K562 (cell line): ENCODE measurements around the gene XPR1. TPM values are rescaled to one million over a fixed set of nuclear protein-coding genes. Genes with fewer than 3 reads are reported as not detected.

Source experiments
- DPF2 ChIP-seq: fragments of 450-650 bp; IDR thresholded peaks from 2 replicates; pipeline ENCODE4 v1.6.1; 2016
- GATAD2A ChIP-seq: fragments of 450-650 bp; IDR thresholded peaks from 2 replicates; pipeline ENCODE4 v1.6.1; 2017
- GTF2E2 ChIP-seq: fragments of 200-800 bp; sonication (Bioruptor generic); IDR thresholded peaks from 2 replicates; pipeline ENCODE4 v1.6.1; 2016; ENCODE audit warnings: missing genetic modification characterization, missing compliant biosample characterization
- HDAC1 ChIP-seq, 2 experiments: fragments of 450-650 bp; IDR thresholded peaks; 2 replicates each; pipeline ENCODE4 v1.6.1; 2016 to 2017; ENCODE audit warnings: inconsistent platforms in 1 of 2, mild to moderate bottlenecking in 1 of 2, moderate library complexity in 1 of 2
- KLF1 ChIP-seq: fragments of 450-650 bp; IDR thresholded peaks from 2 replicates; pipeline ENCODE4 v1.6.1; 2016; ENCODE audit warnings: missing genetic modification characterization, missing compliant biosample characterization
- MBD2 ChIP-seq: sonication (generic); IDR thresholded peaks from 2 replicates; pipeline ENCODE4 v1.6.1; 2016; ENCODE audit warnings: low read depth, borderline replicate concordance
- MYNN ChIP-seq, 2 experiments: sonication (generic); formaldehyde crosslinking in 1 of 2; IDR thresholded peaks; 2 replicates each; pipeline versions ENCODE4 v1.5.0 to v1.6.1; 2016 to 2020; ENCODE audit warnings: antibody characterized with exemption in 1 of 2, missing genetic modification reagents in 1 of 2
- NR2C2 ChIP-seq, 2 experiments: fragments of 200-800 bp in 1 of 2; sonication (Bioruptor generic) in 1 of 2; sonication (generic) in 1 of 2; formaldehyde crosslinking in 1 of 2; IDR thresholded peaks; 2 replicates each; pipeline versions ENCODE4 v1.6.1 to v1.8.0; 2016 to 2022; ENCODE audit warnings: mild to moderate bottlenecking in 1 of 2, missing compliant biosample characterization in 1 of 2, missing genetic modification characterization in 1 of 2, missing genetic modification reagents in 1 of 2
- TGIF2 ChIP-seq: sonication (generic); formaldehyde crosslinking; IDR thresholded peaks from 2 replicates; pipeline ENCODE4 v1.8.1; 2022; ENCODE audit warnings: mild to moderate bottlenecking, missing genetic modification reagents, moderate library complexity
- ZBTB7A ChIP-seq: IDR thresholded peaks from 2 replicates; pipeline ENCODE4 v1.6.1; 2011; ENCODE audit warnings: low read depth, mild to moderate bottlenecking, low read length, moderate library complexity, borderline replicate concordance; ENCODE audit not compliant: control insufficient read depth
- ZNF24 ChIP-seq: fragments of 450-650 bp; IDR thresholded peaks from 2 replicates; pipeline ENCODE4 v1.6.1; 2016
- ZNF3 ChIP-seq: fragments of 250-450 bp; sonication (Bioruptor Pico); IDR thresholded peaks from 2 replicates; pipeline ENCODE4 v1.5.0; 2021; ENCODE audit warnings: mild to moderate bottlenecking, moderate library complexity
- polyA plus RNA-seq, 8 experiments: library from polyadenylated mRNA; depleted of rRNA in 4 of 8; stranded (reverse) in 5 of 8; unstranded in 3 of 8; fragments of >200 nt; fragmentation: Nextera tagmentation in 2 of 8; fragmentation: Illumina TruSeq in 1 of 8; extraction: Ambion mirVana in 2 of 8; extraction: Trizol in 1 of 8; gene quantifications; 2 replicates each; pipeline versions ENCODE4 v1.2.1 to v1.2.3, GENCODE V29; 2011 to 2014; ENCODE audit warnings: inconsistent platforms in 1 of 8, missing spikeins in 1 of 8
- total RNA-seq, 7 experiments: library from RNA; depleted of rRNA in 6 of 7; stranded (reverse); fragments of >200 nt in 6 of 7; fragmentation: Illumina TruSeq in 2 of 7; extraction: Trizol in 2 of 7; gene quantifications; 2 replicates each; pipeline versions ENCODE4 v1.2.1 to v1.2.3, GENCODE V29; 2011 to 2021; ENCODE audit warnings: low replicate concordance in 1 of 7
- TF ChIP-seq, protein P1 (sequence below), 2 experiments: IDR thresholded peaks; 2 replicates each; pipeline ENCODE4 v1.6.1; 2012; ENCODE audit warnings: improper control_type of control experiment in 2 of 2, low read depth in 2 of 2, low read length in 2 of 2, borderline replicate concordance in 1 of 2
- TF ChIP-seq, protein P2 (sequence below): IDR thresholded peaks from 2 replicates; pipeline ENCODE4 v1.6.1; 2012; ENCODE audit warnings: low read depth, low read length, improper control_type of control experiment, borderline replicate concordance
- TF ChIP-seq, protein P3 (sequence below), 3 experiments: fragments of 200-800 bp in 1 of 3; fragments of 250-450 bp in 1 of 3; fragments of 450-650 bp in 1 of 3; sonication (Bioruptor Pico) in 1 of 3; sonication (Bioruptor generic) in 1 of 3; formaldehyde crosslinking in 1 of 3; IDR thresholded peaks; 2 replicates each; pipeline versions ENCODE4 v1.6.1 to v1.8.0; 2016 to 2022; ENCODE audit warnings: mild to moderate bottlenecking in 2 of 3, missing genetic modification characterization in 2 of 3, missing compliant biosample characterization in 1 of 3, moderate library complexity in 1 of 3
- TF ChIP-seq, protein P4 (sequence below): fragments of 250-450 bp; sonication (Bioruptor Pico); IDR thresholded peaks from 2 replicates; pipeline ENCODE4 v1.5.0; 2021
- TF ChIP-seq, protein P5 (sequence below): fragments of 200-800 bp; sonication (Bioruptor generic); IDR thresholded peaks from 2 replicates; pipeline ENCODE4 v1.6.1; 2017; ENCODE audit warnings: missing genetic modification characterization, missing compliant biosample characterization

XPR1 gene
- total and polyA plus RNA-seq, 9 of the 15 experiments (the other 6 are each of a cell fraction or from before 2014, with no cell fraction given): 3.0 to 66.2 (median 38.6) TPM

DNA sequence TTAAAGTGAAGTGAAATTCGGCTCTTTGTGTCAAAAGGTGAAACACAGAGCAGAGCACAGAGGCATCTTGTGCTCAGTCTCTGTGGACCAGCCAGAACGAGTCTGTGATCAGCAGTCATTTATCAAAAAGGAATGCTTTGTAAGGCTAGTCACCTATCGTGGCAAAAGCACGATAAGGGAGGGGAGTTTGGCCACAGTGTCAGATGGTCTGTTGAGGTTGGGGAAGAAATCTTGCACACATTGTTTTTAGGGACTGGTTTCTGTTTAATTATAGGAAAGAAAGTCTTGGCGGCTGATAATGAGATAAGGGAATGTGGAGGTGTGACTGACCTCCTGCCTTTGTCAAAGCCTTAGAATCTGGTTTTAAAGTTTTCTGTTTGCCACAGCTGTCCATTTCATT lies 222.6 kb downstream of the XPR1 start (continued):
- TF ChIP-seq, protein P1, sequence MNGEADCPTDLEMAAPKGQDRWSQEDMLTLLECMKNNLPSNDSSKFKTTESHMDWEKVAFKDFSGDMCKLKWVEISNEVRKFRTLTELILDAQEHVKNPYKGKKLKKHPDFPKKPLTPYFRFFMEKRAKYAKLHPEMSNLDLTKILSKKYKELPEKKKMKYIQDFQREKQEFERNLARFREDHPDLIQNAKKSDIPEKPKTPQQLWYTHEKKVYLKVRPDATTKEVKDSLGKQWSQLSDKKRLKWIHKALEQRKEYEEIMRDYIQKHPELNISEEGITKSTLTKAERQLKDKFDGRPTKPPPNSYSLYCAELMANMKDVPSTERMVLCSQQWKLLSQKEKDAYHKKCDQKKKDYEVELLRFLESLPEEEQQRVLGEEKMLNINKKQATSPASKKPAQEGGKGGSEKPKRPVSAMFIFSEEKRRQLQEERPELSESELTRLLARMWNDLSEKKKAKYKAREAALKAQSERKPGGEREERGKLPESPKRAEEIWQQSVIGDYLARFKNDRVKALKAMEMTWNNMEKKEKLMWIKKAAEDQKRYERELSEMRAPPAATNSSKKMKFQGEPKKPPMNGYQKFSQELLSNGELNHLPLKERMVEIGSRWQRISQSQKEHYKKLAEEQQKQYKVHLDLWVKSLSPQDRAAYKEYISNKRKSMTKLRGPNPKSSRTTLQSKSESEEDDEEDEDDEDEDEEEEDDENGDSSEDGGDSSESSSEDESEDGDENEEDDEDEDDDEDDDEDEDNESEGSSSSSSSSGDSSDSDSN (IDR thresholded peaks at IDR 0.05; ENCODE audit: borderline replicate concordance in 1 of 2, low read depth in 2 of 2, low read length in 2 of 2): no peak
- TF ChIP-seq, protein P2, sequence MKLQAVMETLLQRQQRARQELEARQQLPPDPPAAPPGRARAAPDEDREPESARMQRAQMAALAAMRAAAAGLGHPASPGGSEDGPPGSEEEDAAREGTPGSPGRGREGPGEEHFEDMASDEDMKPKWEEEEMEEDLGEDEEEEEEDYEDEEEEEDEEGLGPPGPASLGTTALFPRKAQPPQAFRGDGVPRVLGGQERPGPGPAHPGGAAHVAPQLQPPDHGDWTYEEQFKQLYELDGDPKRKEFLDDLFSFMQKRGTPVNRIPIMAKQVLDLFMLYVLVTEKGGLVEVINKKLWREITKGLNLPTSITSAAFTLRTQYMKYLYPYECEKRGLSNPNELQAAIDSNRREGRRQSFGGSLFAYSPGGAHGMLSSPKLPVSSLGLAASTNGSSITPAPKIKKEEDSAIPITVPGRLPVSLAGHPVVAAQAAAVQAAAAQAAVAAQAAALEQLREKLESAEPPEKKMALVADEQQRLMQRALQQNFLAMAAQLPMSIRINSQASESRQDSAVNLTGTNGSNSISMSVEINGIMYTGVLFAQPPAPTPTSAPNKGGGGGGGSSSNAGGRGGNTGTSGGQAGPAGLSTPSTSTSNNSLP: no peak; the same call in 1 of the 2 replicates
- TF ChIP-seq, protein P3, sequence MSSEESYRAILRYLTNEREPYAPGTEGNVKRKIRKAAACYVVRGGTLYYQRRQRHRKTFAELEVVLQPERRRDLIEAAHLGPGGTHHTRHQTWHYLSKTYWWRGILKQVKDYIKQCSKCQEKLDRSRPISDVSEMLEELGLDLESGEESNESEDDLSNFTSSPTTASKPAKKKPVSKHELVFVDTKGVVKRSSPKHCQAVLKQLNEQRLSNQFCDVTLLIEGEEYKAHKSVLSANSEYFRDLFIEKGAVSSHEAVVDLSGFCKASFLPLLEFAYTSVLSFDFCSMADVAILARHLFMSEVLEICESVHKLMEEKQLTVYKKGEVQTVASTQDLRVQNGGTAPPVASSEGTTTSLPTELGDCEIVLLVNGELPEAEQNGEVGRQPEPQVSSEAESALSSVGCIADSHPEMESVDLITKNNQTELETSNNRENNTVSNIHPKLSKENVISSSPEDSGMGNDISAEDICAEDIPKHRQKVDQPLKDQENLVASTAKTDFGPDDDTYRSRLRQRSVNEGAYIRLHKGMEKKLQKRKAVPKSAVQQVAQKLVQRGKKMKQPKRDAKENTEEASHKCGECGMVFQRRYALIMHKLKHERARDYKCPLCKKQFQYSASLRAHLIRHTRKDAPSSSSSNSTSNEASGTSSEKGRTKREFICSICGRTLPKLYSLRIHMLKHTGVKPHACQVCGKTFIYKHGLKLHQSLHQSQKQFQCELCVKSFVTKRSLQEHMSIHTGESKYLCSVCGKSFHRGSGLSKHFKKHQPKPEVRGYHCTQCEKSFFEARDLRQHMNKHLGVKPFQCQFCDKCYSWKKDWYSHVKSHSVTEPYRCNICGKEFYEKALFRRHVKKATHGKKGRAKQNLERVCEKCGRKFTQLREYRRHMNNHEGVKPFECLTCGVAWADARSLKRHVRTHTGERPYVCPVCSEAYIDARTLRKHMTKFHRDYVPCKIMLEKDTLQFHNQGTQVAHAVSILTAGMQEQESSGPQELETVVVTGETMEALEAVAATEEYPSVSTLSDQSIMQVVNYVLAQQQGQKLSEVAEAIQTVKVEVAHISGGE (CRISPR knock-in tag; IDR thresholded peaks at IDR 0.05): no peak
- TF ChIP-seq MBD2: no peak; the same call in 1 of the 2 replicates
- TF ChIP-seq GATAD2A: no peak
- TF ChIP-seq, protein P4, sequence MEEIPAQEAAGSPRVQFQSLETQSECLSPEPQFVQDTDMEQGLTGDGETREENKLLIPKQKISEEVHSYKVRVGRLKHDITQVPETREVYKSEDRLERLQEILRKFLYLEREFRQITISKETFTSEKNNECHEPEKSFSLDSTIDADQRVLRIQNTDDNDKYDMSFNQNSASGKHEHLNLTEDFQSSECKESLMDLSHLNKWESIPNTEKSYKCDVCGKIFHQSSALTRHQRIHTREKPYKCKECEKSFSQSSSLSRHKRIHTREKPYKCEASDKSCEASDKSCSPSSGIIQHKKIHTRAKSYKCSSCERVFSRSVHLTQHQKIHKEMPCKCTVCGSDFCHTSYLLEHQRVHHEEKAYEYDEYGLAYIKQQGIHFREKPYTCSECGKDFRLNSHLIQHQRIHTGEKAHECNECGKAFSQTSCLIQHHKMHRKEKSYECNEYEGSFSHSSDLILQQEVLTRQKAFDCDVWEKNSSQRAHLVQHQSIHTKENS (CRISPR knock-in tag): no peak
- TF ChIP-seq, protein P5, sequence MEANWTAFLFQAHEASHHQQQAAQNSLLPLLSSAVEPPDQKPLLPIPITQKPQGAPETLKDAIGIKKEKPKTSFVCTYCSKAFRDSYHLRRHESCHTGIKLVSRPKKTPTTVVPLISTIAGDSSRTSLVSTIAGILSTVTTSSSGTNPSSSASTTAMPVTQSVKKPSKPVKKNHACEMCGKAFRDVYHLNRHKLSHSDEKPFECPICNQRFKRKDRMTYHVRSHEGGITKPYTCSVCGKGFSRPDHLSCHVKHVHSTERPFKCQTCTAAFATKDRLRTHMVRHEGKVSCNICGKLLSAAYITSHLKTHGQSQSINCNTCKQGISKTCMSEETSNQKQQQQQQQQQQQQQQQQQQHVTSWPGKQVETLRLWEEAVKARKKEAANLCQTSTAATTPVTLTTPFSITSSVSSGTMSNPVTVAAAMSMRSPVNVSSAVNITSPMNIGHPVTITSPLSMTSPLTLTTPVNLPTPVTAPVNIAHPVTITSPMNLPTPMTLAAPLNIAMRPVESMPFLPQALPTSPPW (CRISPR knock-in tag): peak; percentile 25; the same call in 1 of the 2 replicates
- TF ChIP-seq KLF1 (tag): no peak
- no peak for TF ChIP-seq ZBTB7A
- TF ChIP-seq TGIF2 (CRISPR knock-in tag): no peak
- no peak for TF ChIP-seq ZNF3
- TF ChIP-seq NR2C2 (CRISPR knock-in tag; IDR thresholded peaks at IDR 0.05): no peak
- TF ChIP-seq NR2C2 (tag; IDR thresholded peaks at IDR 0.05): peak; percentile 31; the same call in 1 of the 2 replicates
- no peak for TF ChIP-seq ZNF24
- peak in 1 of 2 experiments; percentile 85; a peak in 2 of 4 replicates for TF ChIP-seq HDAC1 (IDR thresholded peaks at IDR 0.05)
- peak; percentile 81 for TF ChIP-seq DPF2
- no peak for TF ChIP-seq MYNN (IDR thresholded peaks at IDR 0.05)
- no peak for TF ChIP-seq MYNN (CRISPR knock-in tag; IDR thresholded peaks at IDR 0.05)
- no peak for TF ChIP-seq GTF2E2 (tag)
